OCI-LY7 (cell line): ENCODE results near the gene DUSP22. TPM values are rescaled to one million over a fixed set of nuclear protein-coding genes. Genes with fewer than 3 reads are reported as not detected.

Experiments used
- BruUV-seq: library from RNA; stranded (reverse); fragments of 400-500 nt; replicated peaks from 2 replicates; lab custom pipeline; 2021; lab: Mats Ljungman, UMichigan
- CTCF ChIA-PET: fragments of 300-600 bp; sonication (Branson Sonifier 250); formaldehyde crosslinking; loops from one replicate; lab custom pipeline; 2022; ENCODE audit warnings: antibody characterized with exemption; ENCODE audit not compliant: unreplicated experiment; lab: Charles Lee
- POLR2A ChIA-PET: fragments of 300-600 bp; sonication (Branson Sonifier 250); formaldehyde crosslinking; loops from one replicate; lab custom pipeline; 2022; ENCODE audit warnings: antibody characterized with exemption; lab: Charles Lee
- DNase-seq: peaks from one replicate; pipeline ENCODE4 v3.0.0-alpha.2; 2015; ENCODE audit warnings: low spot score
- H2AFZ ChIP-seq: fragments of 200-600 bp; sonication (generic), shearing (Covaris generic); 2 replicates; pipeline ENCODE4 v1.6.1; 2014; ENCODE audit warnings: mild to moderate bottlenecking, antibody characterized with exemption, low read length, moderate library complexity
- H3K27ac ChIP-seq: fragments of 200-600 bp; sonication (generic); 2 replicates; pipeline ENCODE4 v1.5.1; 2014; ENCODE audit warnings: mixed run types, low read depth, mild to moderate bottlenecking, moderate library complexity, low read length, inconsistent platforms; ENCODE audit not compliant: poor library complexity, severe bottlenecking
- H3K36me3 ChIP-seq: fragments of 200-600 bp; sonication (generic); 2 replicates; pipeline ENCODE4 v1.6.1; 2014; ENCODE audit warnings: mild to moderate bottlenecking, antibody characterized with exemption, low read length, moderate library complexity, mixed read lengths; ENCODE audit not compliant: insufficient read depth
- H3K4me1 ChIP-seq: fragments of 200-600 bp; sonication (generic); 2 replicates; pipeline ENCODE4 v1.5.1; 2014; ENCODE audit warnings: mild to moderate bottlenecking, low read length; ENCODE audit not compliant: insufficient read depth, poor library complexity, severe bottlenecking
- H3K4me2 ChIP-seq: fragments of 200-600 bp; sonication (generic); 2 replicates; pipeline ENCODE4 v1.6.1; 2014; ENCODE audit warnings: mild to moderate bottlenecking, low read length
- H3K4me3 ChIP-seq: fragments of 200-600 bp; sonication (generic); 2 replicates; pipeline ENCODE4 v1.5.1; 2014; ENCODE audit warnings: mild to moderate bottlenecking, low read depth, low read length; ENCODE audit not compliant: poor library complexity, severe bottlenecking
- H3K79me2 ChIP-seq: fragments of 200-600 bp; sonication (generic); 2 replicates; pipeline ENCODE4 v1.6.1; 2016; ENCODE audit warnings: low read depth, mild to moderate bottlenecking, low read length, moderate library complexity, mixed read lengths; ENCODE audit not compliant: insufficient read depth
- H3K9me2 ChIP-seq: fragments of 200-600 bp; sonication (generic); 2 replicates; pipeline ENCODE4 v1.6.1; 2016; ENCODE audit warnings: mild to moderate bottlenecking, low read length, mixed read lengths; ENCODE audit not compliant: insufficient read depth
- H3K9me3 ChIP-seq: fragments of 200-600 bp; sonication (generic); 2 replicates; pipeline ENCODE4 v1.6.1; 2014; ENCODE audit warnings: mild to moderate bottlenecking, mixed run types, low read length, mixed read lengths
- H4K20me1 ChIP-seq: fragments of 200-600 bp; sonication (generic); 2 replicates; pipeline ENCODE4 v1.6.1; 2014; ENCODE audit warnings: mild to moderate bottlenecking, antibody characterized with exemption, low read length, moderate library complexity, mixed read lengths; ENCODE audit not compliant: insufficient read depth
- CTCF ChIP-seq: fragments of 200-600 bp; sonication (generic); conservative IDR thresholded peaks from 2 replicates; pipeline ENCODE4 v1.5.1; 2014; ENCODE audit warnings: mild to moderate bottlenecking, antibody characterized with exemption, low read length, moderate library complexity, mixed read lengths
- EZH2phosphoT487 ChIP-seq: fragments of 200-600 bp; sonication (generic); IDR thresholded peaks from 2 replicates; pipeline ENCODE4 v1.6.1; 2018; ENCODE audit warnings: low read depth, borderline replicate concordance, mild to moderate bottlenecking, mixed run types, antibody characterized with exemption, low read length, moderate library complexity, mixed read lengths
- intact Hi-C: fragments of 100-400 bp; cut with micrococcal nuclease; formaldehyde crosslinking; loops from one replicate; pipeline ENCODE4 v1.10.0; 2022; ENCODE audit not compliant: unreplicated experiment
- total RNA-seq, 2 experiments: library from RNA; depleted of rRNA in 1 of 2; stranded (reverse); fragments of >200 nt in 1 of 2; shearing (Covaris generic) in 1 of 2; gene quantifications; 2 replicates each; pipeline ENCODE4 v1.2.3, GENCODE V29; 2014 to 2022

DUSP22 gene
- total RNA-seq, 2 experiments from 2014 or later: 149 to 171 TPM

- Histone ChIP-seq H3K4me1 (no peaks in the 10 kb centered on the region), H3K36me3 (no peaks in the 10 kb centered on the region), H3K27ac (no peak overlapping the region), H3K4me2 (no peak overlapping the region), H3K4me3 (no peak overlapping the region), H2AFZ (no peak overlapping the region), H3K9me2 (no peaks in the 10 kb centered on the region), H3K79me2 (no peaks in the 10 kb centered on the region), H3K9me3 (no peaks in the 10 kb centered on the region), H4K20me1 (no peaks in the 10 kb centered on the region)
- DNase-seq: no peak
- BruUV-seq: no TSS peak
- ChIA-PET POLR2A (interaction anchor here (0.6 to 1.6 kb wide), 3 partner anchors 36 to 95 kb away, joined by 3 to 4 read pairs (median 3); no protein-coding TSS in a partner anchor), CTCF (no interaction called here)
- intact Hi-C loops: no loop called here
- TF ChIP-seq CTCF: no peak
- TF ChIP-seq EZH2phosphoT487: no peak
Observed at GRCh38 chr6:279341-280029, 12.8 kb upstream of the DUSP22 start.

- no peak overlapping the region for H2AFZ ChIP-seq
- TF ChIP-seq CTCF (no peak), EZH2phosphoT487 (no peak)
- no peak overlapping the region for H3K4me3 ChIP-seq
- H3K9me3 ChIP-seq: no peaks in the 10 kb centered on the region
- no peak overlapping the region for H3K27ac ChIP-seq
- POLR2A ChIA-PET: interaction anchor here (0.8 to 1.6 kb wide), 2 partner anchors 41 to 63 kb away, joined by 3 read pairs; no protein-coding TSS in a partner anchor
- H3K4me2 ChIP-seq: no peak overlapping the region
- intact Hi-C loops: no loop called here
- H4K20me1 ChIP-seq: no peaks in the 10 kb centered on the region
- H3K79me2 ChIP-seq: no peaks in the 10 kb centered on the region
- H3K9me2 ChIP-seq: no peaks in the 10 kb centered on the region
- CTCF ChIA-PET: no interaction called here
- H3K36me3 ChIP-seq: no peaks in the 10 kb centered on the region
- no TSS peak for BruUV-seq
- no peak for DNase-seq
- H3K4me1 ChIP-seq: peaks cover 3% of the 10 kb centered on the region
Observed at GRCh38 chr6:280775-281468, 11.4 kb upstream of the DUSP22 start.
